A549 (cell line): Measurements from ENCODE around the gene SPTLC3. TPM values are rescaled to one million over a fixed set of nuclear protein-coding genes. Genes with fewer than 3 reads are reported as not detected.

ENCODE experiments used
- ATAC-seq, 2 experiments: fragments of 200-7000 bp in 1 of 2; fragments of >200 bp in 1 of 2; cut with Nextera tagmentation in 1 of 2; cut with Tn5 transposase in 1 of 2; 3 replicates each; pipeline versions ENCODE4 v1.8.0 to v1.9.1; 2018 to 2020; ENCODE audit warnings: mild to moderate bottlenecking in 1 of 2, moderate library complexity in 1 of 2
- CTCF ChIA-PET: fragments of 300-600 bp; sonication (Branson Sonifier 250); formaldehyde crosslinking; extraction: SDS; loops from one replicate; lab custom pipeline; 2021; ENCODE audit warnings: antibody characterized with exemption, inconsistent platforms; lab: Yijun Ruan, JAX
- POLR2A ChIA-PET: fragments of 350-600 bp; formaldehyde crosslinking; extraction: SDS; loops from one replicate; lab custom pipeline; 2021; ENCODE audit warnings: antibody characterized with exemption, inconsistent platforms; lab: Yijun Ruan, JAX
- DNase-seq, 2 experiments: peaks; one replicate each; pipeline versions ENCODE4 v3.0.0 to v3.0.0-alpha.2; 2011 to 2016; ENCODE audit warnings: low read depth in 1 of 2, low spot score in 1 of 2
- FAIRE-seq: peaks from 2 replicates; lab custom pipeline; 2011; peaks lifted over from hg19 to GRCh38; lab: Jason Lieb, UNC
- H3K27ac ChIP-seq, 2 experiments: fragments of >200 bp; sonication (Bioruptor Twin); formaldehyde crosslinking; 3 replicates each; pipeline ENCODE4 v1.5.1; 2016 to 2017
- H3K4me1 ChIP-seq: fragments of >200 bp; sonication (Bioruptor Twin); formaldehyde crosslinking; 3 replicates; pipeline ENCODE4 v1.6.1; 2016
- H3K4me2 ChIP-seq: fragments of >200 bp; sonication (Bioruptor Twin); formaldehyde crosslinking; 3 replicates; pipeline ENCODE4 v1.6.1; 2016
- H3K4me3 ChIP-seq: fragments of >200 bp; sonication (Bioruptor Twin); formaldehyde crosslinking; 3 replicates; pipeline ENCODE4 v1.5.1; 2016
- H3K9me3 ChIP-seq: fragments of >200 bp; sonication (Bioruptor Twin); formaldehyde crosslinking; 3 replicates; pipeline ENCODE4 v1.6.1; 2016
- BCL3 ChIP-seq: fragments of >200 bp; sonication (Bioruptor Twin); formaldehyde crosslinking; IDR thresholded peaks from 3 replicates; pipeline ENCODE4 v1.6.1; 2016
- E2F6 ChIP-seq: IDR thresholded peaks from 2 replicates; pipeline ENCODE4 v1.6.1; 2012; ENCODE audit warnings: low read depth, borderline replicate concordance
- EHMT2 ChIP-seq: fragments of 200-600 bp; sonication (generic); IDR thresholded peaks from 2 replicates; pipeline ENCODE4 v1.6.1; 2016; ENCODE audit warnings: antibody characterized with exemption, low read depth, mild to moderate bottlenecking, moderate library complexity
- EP300 ChIP-seq, 2 experiments: fragments of >200 bp; sonication (Bioruptor Twin); formaldehyde crosslinking; IDR thresholded peaks; 2 replicates in 1 of 2; 3 replicates in 1 of 2; pipeline ENCODE4 v1.6.1; 2016 to 2017
- ESRRA ChIP-seq: fragments of 150-350 bp; IDR thresholded peaks from 2 replicates; pipeline ENCODE4 v1.6.1; 2014; ENCODE audit warnings: mild to moderate bottlenecking, low read length, borderline replicate concordance
- FOSL2 ChIP-seq, 2 experiments: fragments of 450-650 bp in 1 of 2; fragments of >200 bp in 1 of 2; sonication (Bioruptor Twin) in 1 of 2; formaldehyde crosslinking; IDR thresholded peaks; 2 replicates each; pipeline versions ENCODE4 v1.5.0 to v1.6.1; 2016 to 2020; ENCODE audit warnings: mild to moderate bottlenecking in 1 of 2, moderate library complexity in 1 of 2
- FOXS1 ChIP-seq: fragments of 250-450 bp; sonication (Bioruptor Pico); IDR thresholded peaks from 2 replicates; pipeline ENCODE4 v1.5.0; 2020; ENCODE audit warnings: mild to moderate bottlenecking, moderate library complexity
- GATA3 ChIP-seq: IDR thresholded peaks from 2 replicates; pipeline ENCODE4 v1.6.1; 2012; ENCODE audit warnings: borderline replicate concordance
- HDAC2 ChIP-seq: fragments of 200-600 bp; sonication (generic); IDR thresholded peaks from 2 replicates; pipeline ENCODE4 v1.6.1; 2016
- HEYL ChIP-seq: fragments of 250-450 bp; sonication (Bioruptor Pico); IDR thresholded peaks from 2 replicates; pipeline ENCODE4 v1.8.0; 2021; ENCODE audit warnings: mild to moderate bottlenecking, moderate library complexity
- JUN ChIP-seq, 2 experiments: fragments of >200 bp; sonication (Bioruptor Twin); formaldehyde crosslinking; IDR thresholded peaks; 2 replicates in 1 of 2; 3 replicates in 1 of 2; pipeline ENCODE4 v1.6.1; 2016 to 2017
- KDM1A ChIP-seq: fragments of 200-600 bp; sonication (generic); IDR thresholded peaks from 2 replicates; pipeline ENCODE4 v1.6.1; 2016; ENCODE audit warnings: low read depth, mild to moderate bottlenecking
- KDM5A ChIP-seq: fragments of 200-600 bp; sonication (generic); IDR thresholded peaks from 2 replicates; pipeline ENCODE4 v1.6.1; 2016; ENCODE audit warnings: antibody characterized with exemption, mild to moderate bottlenecking
- MAFK ChIP-seq: fragments of 450-650 bp; IDR thresholded peaks from 2 replicates; pipeline ENCODE4 v1.6.1; 2014; ENCODE audit not compliant: partially characterized antibody
- MAZ ChIP-seq: fragments of 150-350 bp; IDR thresholded peaks from 2 replicates; pipeline ENCODE4 v1.6.1; 2014; ENCODE audit warnings: antibody characterized with exemption, low read depth, low read length, borderline replicate concordance
- MYC ChIP-seq: IDR thresholded peaks from 2 replicates; pipeline ENCODE4 v1.6.1; 2012; ENCODE audit warnings: mild to moderate bottlenecking, inconsistent platforms, low read length, improper control_type of control experiment, borderline replicate concordance
- NFE2L2 ChIP-seq: fragments of 150-350 bp; conservative IDR thresholded peaks from 2 replicates; pipeline ENCODE4 v1.6.1; 2014; ENCODE audit warnings: low read length
- NR3C1 ChIP-seq: fragments of >200 bp; sonication (Bioruptor Twin); formaldehyde crosslinking; IDR thresholded peaks from 3 replicates; pipeline ENCODE4 v1.6.1; 2017
- PHF8 ChIP-seq: fragments of 200-600 bp; sonication (generic); IDR thresholded peaks from 2 replicates; pipeline ENCODE4 v1.6.1; 2016; ENCODE audit warnings: low read depth, mild to moderate bottlenecking, antibody characterized with exemption, moderate library complexity, borderline replicate concordance
- POLR2A ChIP-seq: IDR thresholded peaks from 2 replicates; pipeline ENCODE4 v1.6.1; 2012; ENCODE audit warnings: mild to moderate bottlenecking, low read length
- POLR2AphosphoS2 ChIP-seq: conservative IDR thresholded peaks from 2 replicates; pipeline ENCODE4 v1.6.1; 2012; ENCODE audit warnings: low read length, improper control_type of control experiment, inconsistent platforms
- RARB ChIP-seq: fragments of 250-450 bp; sonication (Bioruptor Pico); IDR thresholded peaks from 2 replicates; pipeline ENCODE4 v1.8.0; 2021; ENCODE audit warnings: mild to moderate bottlenecking, moderate library complexity
- RFX5 ChIP-seq: fragments of 450-650 bp; IDR thresholded peaks from 2 replicates; pipeline ENCODE4 v1.7.1; 2014; ENCODE audit warnings: antibody characterized with exemption, mild to moderate bottlenecking, moderate library complexity
- RNF2 ChIP-seq: fragments of 200-600 bp; sonication (generic); IDR thresholded peaks from 2 replicates; pipeline ENCODE4 v1.6.1; 2016; ENCODE audit warnings: low read depth, mild to moderate bottlenecking, antibody characterized with exemption, moderate library complexity, borderline replicate concordance
- SMC3 ChIP-seq: fragments of >200 bp; sonication (Bioruptor Twin); formaldehyde crosslinking; IDR thresholded peaks from 3 replicates; pipeline ENCODE4 v1.6.1; 2018; ENCODE audit warnings: inconsistent platforms
- ZNF302 ChIP-seq: fragments of 250-450 bp; sonication (Bioruptor Pico); IDR thresholded peaks from 2 replicates; pipeline ENCODE4 v1.9.0; 2021; ENCODE audit warnings: inconsistent platforms, mild to moderate bottlenecking, moderate library complexity
- WGBS: methylation state at CpG from one replicate; pipeline ENCODE4 v1.1.6; 2017; ENCODE audit errors: missing lambda C conversion rate; 5-methylcytosine and 5-hydroxymethylcytosine counted together
- polyA plus RNA-seq, 4 experiments: library from polyadenylated mRNA; depleted of rRNA in 3 of 4; stranded (reverse); fragments of >200 nt; fragmentation: RNase III in 1 of 4; extraction: RNeasy Plus Mini Kit Qiagen cat#74134 plus additional on column Dnase treatment in 1 of 4; gene quantifications; 2 replicates in 3 of 4; 3 replicates in 1 of 4; pipeline ENCODE4 v1.2.3, GENCODE V29; 2011 to 2017
- TF ChIP-seq, protein P1 (sequence below): fragments of 150-350 bp; IDR thresholded peaks from 2 replicates; pipeline ENCODE4 v1.6.1; 2014; ENCODE audit warnings: low read depth, mild to moderate bottlenecking, low read length

Gene SPTLC3
- polyA plus RNA-seq, 2 of the 4 experiments (the other 2 are of a cell fraction) = 0.10 to 0.57 TPM

- Histone ChIP-seq H3K9me3 (peaks cover 6% of the 10 kb centered on the region; the same call in 1 of the 3 replicates), H3K4me1 (no peaks in the 10 kb centered on the region), H3K27ac (no peak overlapping the region), H3K4me2 (no peak overlapping the region), H3K4me3 (no peak overlapping the region)
- DNase-seq (no peak), FAIRE-seq (no peak), ATAC-seq (no peak)
- CTCF ChIA-PET = interaction anchor here (1.0 to 2.0 kb wide), 3 partner anchors 9 to 171 kb away, joined by 3 to 5 read pairs (median 4); no protein-coding TSS in a partner anchor
- 44% methylated on average over 3 of the region's 3 CpGs for WGBS
- POLR2A ChIA-PET = no interaction called here
- no peak for TF ChIP-seq SMC3
- TF ChIP-seq EHMT2 = no peak
- no peak for TF ChIP-seq RARB (CRISPR knock-in tag)
- peak; percentile 41 for TF ChIP-seq MAFK
- no peak for TF ChIP-seq HDAC2
These were observed 122.9 kb downstream of the SPTLC3 start for GRCh38 chr20:13131688-13132087.

DNA sequence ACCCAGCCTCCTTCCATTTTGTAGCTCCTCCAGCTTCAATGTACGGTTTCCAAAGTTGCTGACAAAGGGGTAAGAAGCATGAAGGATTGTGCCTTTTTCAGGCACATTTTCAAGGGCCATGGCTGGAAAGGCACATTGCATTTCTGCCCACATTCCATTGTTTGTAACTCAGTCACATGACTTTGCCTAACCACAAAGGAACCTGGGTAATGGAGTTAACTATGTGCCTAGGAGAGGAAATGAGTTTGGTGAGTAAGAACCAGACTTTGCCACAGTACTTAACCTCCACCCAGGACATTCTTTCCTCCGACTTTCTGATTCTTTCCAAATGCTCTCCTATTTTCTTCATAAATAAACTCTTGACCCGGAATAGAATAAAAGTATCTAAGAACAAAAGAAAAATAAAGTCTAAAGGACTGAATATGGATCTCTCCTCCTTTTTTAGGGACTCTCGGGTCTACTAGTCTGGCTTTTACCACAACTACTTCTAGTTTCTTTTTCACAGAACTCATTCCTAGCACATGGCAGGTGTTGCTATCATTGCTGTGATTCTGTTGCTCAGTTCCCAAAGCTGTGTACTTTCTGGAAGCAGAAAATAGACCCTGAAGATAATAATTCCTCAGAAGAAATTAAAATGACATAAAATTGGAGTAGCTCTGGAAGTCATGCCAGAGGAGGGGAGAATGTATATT is 130.8 kb downstream of the SPTLC3 start:
- ATAC-seq = no peak
- H3K4me3 ChIP-seq = no peak overlapping the region

GRCh38 chr20:13140201-13140600 is 131.4 kb downstream of the SPTLC3 start:
- ATAC-seq (no peak), DNase-seq (no peak), FAIRE-seq (no peak)
- WGBS = 11% methylated on average over 3 of the region's 3 CpGs
- ChIA-PET POLR2A (no interaction called here), CTCF (interaction anchor here (1.3 to 1.6 kb wide), 3 partner anchors 10 to 406 kb away, joined by 3 to 5 read pairs (median 4); no protein-coding TSS in a partner anchor)
- Histone ChIP-seq H3K27ac (no peak overlapping the region), H3K4me1 (no peaks in the 10 kb centered on the region), H3K4me3 (no peak overlapping the region), H3K4me2 (no peak overlapping the region), H3K9me3 (peaks cover 2% of the 10 kb centered on the region; the same call in 1 of the 3 replicates)
- TF ChIP-seq FOSL2 (IDR thresholded peaks at IDR 0.05) (no peak), FOSL2 (CRISPR knock-in tag; IDR thresholded peaks at IDR 0.05) (no peak), RFX5 (no peak), MAZ (no peak), BCL3 (no peak), ZNF302 (CRISPR knock-in tag) (no peak), KDM1A (no peak), ESRRA (no peak), FOXS1 (no peak), POLR2AphosphoS2 (no peak), E2F6 (no peak)
- TF ChIP-seq, protein P1, sequence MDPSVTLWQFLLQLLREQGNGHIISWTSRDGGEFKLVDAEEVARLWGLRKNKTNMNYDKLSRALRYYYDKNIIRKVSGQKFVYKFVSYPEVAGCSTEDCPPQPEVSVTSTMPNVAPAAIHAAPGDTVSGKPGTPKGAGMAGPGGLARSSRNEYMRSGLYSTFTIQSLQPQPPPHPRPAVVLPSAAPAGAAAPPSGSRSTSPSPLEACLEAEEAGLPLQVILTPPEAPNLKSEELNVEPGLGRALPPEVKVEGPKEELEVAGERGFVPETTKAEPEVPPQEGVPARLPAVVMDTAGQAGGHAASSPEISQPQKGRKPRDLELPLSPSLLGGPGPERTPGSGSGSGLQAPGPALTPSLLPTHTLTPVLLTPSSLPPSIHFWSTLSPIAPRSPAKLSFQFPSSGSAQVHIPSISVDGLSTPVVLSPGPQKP = no peak

More for the DNA sequence above, 130.8 kb downstream of the SPTLC3 start:
- DNase-seq (no peak), FAIRE-seq (no peak)
- H3K9me3 ChIP-seq = no peaks in the 10 kb centered on the region
- TF ChIP-seq SMC3 = no peak
- TF ChIP-seq EP300 (IDR thresholded peaks at IDR 0.05) = no peak
- no peak for TF ChIP-seq RARB (CRISPR knock-in tag)
- no peak for TF ChIP-seq PHF8
- no peak for TF ChIP-seq ZNF302 (CRISPR knock-in tag)
- TF ChIP-seq KDM5A = no peak
- no peak for TF ChIP-seq E2F6
- TF ChIP-seq JUN (IDR thresholded peaks at IDR 0.05) = no peak
- TF ChIP-seq RNF2 = no peak
- TF ChIP-seq POLR2A = no peak
- TF ChIP-seq MYC = no peak
- no peak for TF ChIP-seq HEYL
- TF ChIP-seq NR3C1 = no peak
- no peak for TF ChIP-seq ESRRA
- TF ChIP-seq NFE2L2 = no peak
- TF ChIP-seq GATA3 = no peak
- 17% methylated on average over 4 of the region's 4 CpGs for WGBS
- no peak overlapping the region for H3K27ac ChIP-seq
- no peaks in the 10 kb centered on the region for H3K4me1 ChIP-seq
- ChIA-PET CTCF (interaction anchor here (1.3 to 1.6 kb wide), 3 partner anchors 9 to 407 kb away, joined by 3 to 5 read pairs (median 4); no protein-coding TSS in a partner anchor), POLR2A (no interaction called here)
- H3K4me2 ChIP-seq = no peak overlapping the region
